GM23248 (cell line): ENCODE results near the gene CEACAM21. TPM values are rescaled to one million over a fixed set of nuclear protein-coding genes. Genes with fewer than 3 reads are reported as not detected.

Experiments used
- DNase-seq: peaks from one replicate; pipeline ENCODE4 v3.0.0-alpha.2; 2015
- H2AFZ ChIP-seq: fragments of 200-600 bp; sonication (generic); 2 replicates; pipeline ENCODE4 v1.6.1; 2016; ENCODE audit warnings: antibody characterized with exemption
- H3F3A ChIP-seq: fragments of 200-600 bp; sonication (generic); 2 replicates; pipeline ENCODE4 v1.6.1; 2016; ENCODE audit warnings: mild to moderate bottlenecking, antibody characterized with exemption, mixed run types; ENCODE audit not compliant: insufficient read depth
- H3K27ac ChIP-seq: fragments of 200-600 bp; sonication (generic); 2 replicates; pipeline ENCODE4 v1.5.1; 2016; ENCODE audit warnings: mild to moderate bottlenecking
- H3K27me3 ChIP-seq: fragments of 200-600 bp; sonication (generic); replicated peaks from 2 replicates; pipeline ENCODE4 v1.6.1; 2016; ENCODE audit warnings: mild to moderate bottlenecking; ENCODE audit not compliant: insufficient read depth
- H3K36me3 ChIP-seq: fragments of 200-600 bp; sonication (generic); 2 replicates; pipeline ENCODE4 v1.6.1; 2016; ENCODE audit warnings: low read depth, mild to moderate bottlenecking
- H3K4me1 ChIP-seq: fragments of 200-600 bp; sonication (generic); 2 replicates; pipeline ENCODE4 v1.6.1; 2016; ENCODE audit warnings: mild to moderate bottlenecking; ENCODE audit not compliant: insufficient read depth
- H3K4me2 ChIP-seq: fragments of 200-600 bp; sonication (generic); one replicate; pipeline ENCODE4 v1.6.1; 2016; ENCODE audit warnings: mild to moderate bottlenecking; ENCODE audit not compliant: unreplicated experiment
- H3K4me3 ChIP-seq: fragments of 200-600 bp; sonication (generic); 2 replicates; pipeline ENCODE4 v1.5.1; 2016; ENCODE audit warnings: mild to moderate bottlenecking
- H3K79me2 ChIP-seq: fragments of 200-600 bp; sonication (generic); 2 replicates; pipeline ENCODE4 v1.6.1; 2016; ENCODE audit warnings: mild to moderate bottlenecking; ENCODE audit not compliant: insufficient read depth
- H3K9ac ChIP-seq: fragments of 200-600 bp; sonication (generic); 2 replicates; pipeline ENCODE4 v1.6.1; 2016; ENCODE audit warnings: mild to moderate bottlenecking
- H3K9me2 ChIP-seq: fragments of 200-600 bp; sonication (generic); 2 replicates; pipeline ENCODE4 v1.6.1; 2016; ENCODE audit warnings: mixed run types, mild to moderate bottlenecking, moderate library complexity; ENCODE audit not compliant: insufficient read depth
- H3K9me3 ChIP-seq: fragments of 200-600 bp; sonication (generic); one replicate; pipeline ENCODE4 v1.6.1; 2017; ENCODE audit warnings: low read depth
- H4K20me1 ChIP-seq: fragments of 200-600 bp; sonication (generic); 2 replicates; pipeline ENCODE4 v1.6.0; 2016; ENCODE audit not compliant: insufficient read depth
- EZH2 ChIP-seq: fragments of 200-600 bp; sonication (generic); IDR thresholded peaks from 2 replicates; pipeline ENCODE4 v1.6.1; 2018; ENCODE audit warnings: antibody characterized with exemption, mild to moderate bottlenecking; ENCODE audit not compliant: insufficient read depth, poor library complexity, severe bottlenecking
- EZH2phosphoT487 ChIP-seq: fragments of 200-600 bp; sonication (generic); IDR thresholded peaks from 2 replicates; pipeline ENCODE4 v1.6.1; 2018; ENCODE audit warnings: antibody characterized with exemption, moderate library complexity, mild to moderate bottlenecking, low read depth; ENCODE audit not compliant: insufficient read depth
- WGBS, 2 experiments: methylation state at CpG; one replicate each; pipeline ENCODE4 v1.1.6; 2015 to 2017; ENCODE audit warnings: low lambda C conversion rate in 2 of 2, low coverage in 1 of 2; ENCODE audit errors: missing lambda C conversion rate in 2 of 2; 5-methylcytosine and 5-hydroxymethylcytosine counted together
- in situ Hi-C: fragments of 300-500 bp; cut with MboI; formaldehyde crosslinking; loops from 2 replicates; pipeline ENCODE4 v1.15.0; 2020
- polyA plus RNA-seq: library from polyadenylated mRNA; unstranded; fragments of >200 nt; fragmentation: Nextera tagmentation; extraction: Ambion mirVana; gene quantifications from 2 replicates; pipeline ENCODE4 v1.2.1, GENCODE V29; 2016
- total RNA-seq: library from RNA; depleted of rRNA; stranded (reverse); fragments of >200 nt; shearing (Covaris generic); gene quantifications from 2 replicates; pipeline ENCODE4 v1.2.3, GENCODE V29; 2014

Gene CEACAM21
- total and polyA plus RNA-seq, 2 experiments from 2014 or later = not detected

- Histone ChIP-seq H3K9me2 (no peaks in the 10 kb centered on the region), H3K27ac (no peak overlapping the region), H3K9ac (no peak overlapping the region), H4K20me1 (no peaks in the 10 kb centered on the region), H2AFZ (no peak overlapping the region), H3K27me3 (peaks cover 74% of the 10 kb centered on the region), H3K79me2 (no peaks in the 10 kb centered on the region), H3K36me3 (no peaks in the 10 kb centered on the region), H3K4me1 (no peaks in the 10 kb centered on the region), H3K4me2 (no peak overlapping the region), H3K9me3 (no peaks in the 10 kb centered on the region), H3K4me3 (no peak overlapping the region), H3F3A (no peaks in the 10 kb centered on the region)
- in situ Hi-C loops = no loop called here
- no peak for DNase-seq
- TF ChIP-seq EZH2phosphoT487 = no peak
- no peak for TF ChIP-seq EZH2
- 7 to 13% methylated on average over 2 of the region's 2 CpGs for WGBS, 2 experiments
These were observed 28.4 kb upstream of the CEACAM21 start for GRCh38 chr19:41547569-41547968.

- Histone ChIP-seq H3K27ac (no peak overlapping the region), H3K9me3 (no peaks in the 10 kb centered on the region), H3K79me2 (no peaks in the 10 kb centered on the region), H3K4me2 (no peak overlapping the region), H2AFZ (no peak overlapping the region), H3K9me2 (no peaks in the 10 kb centered on the region), H3K9ac (no peak overlapping the region), H3K4me1 (no peaks in the 10 kb centered on the region), H3K27me3 (peaks cover 74% of the 10 kb centered on the region), H4K20me1 (no peaks in the 10 kb centered on the region), H3K4me3 (no peak overlapping the region), H3K36me3 (no peaks in the 10 kb centered on the region), H3F3A (no peaks in the 10 kb centered on the region)
- WGBS, 2 experiments = 27 to 37% methylated on average over 4 of the region's 4 CpGs
- in situ Hi-C loops = no loop called here
- no peak for DNase-seq
- TF ChIP-seq EZH2 = no peak
- no peak for TF ChIP-seq EZH2phosphoT487
These were observed 27.9 kb upstream of the CEACAM21 start for GRCh38 chr19:41548047-41548446.

GRCh38 chr19:41548954-41549688 lies 26.8 kb upstream of the CEACAM21 start:
- no peaks in the 10 kb centered on the region for H3K4me1 ChIP-seq
- DNase-seq = no peak
- peaks cover 71% of the 10 kb centered on the region for H3K27me3 ChIP-seq
- H3K27ac ChIP-seq = no peak overlapping the region
- 26 to 29% methylated on average over 9 of the region's 9 CpGs for WGBS, 2 experiments
- no peaks in the 10 kb centered on the region for H3K36me3 ChIP-seq
- no peaks in the 10 kb centered on the region for H3K79me2 ChIP-seq
- no peaks in the 10 kb centered on the region for H4K20me1 ChIP-seq
- in situ Hi-C loops = no loop called here
- no peaks in the 10 kb centered on the region for H3F3A ChIP-seq
- no peak overlapping the region for H2AFZ ChIP-seq
- H3K9me3 ChIP-seq = no peaks in the 10 kb centered on the region
- no peak overlapping the region for H3K4me3 ChIP-seq
- H3K4me2 ChIP-seq = no peak overlapping the region
- H3K9ac ChIP-seq = no peak overlapping the region
- TF ChIP-seq EZH2 = no peak
- no peak for TF ChIP-seq EZH2phosphoT487
- no peaks in the 10 kb centered on the region for H3K9me2 ChIP-seq

GRCh38 chr19:41549884-41550283 lies 26.1 kb upstream of the CEACAM21 start:
- Histone ChIP-seq H3K9ac (no peak overlapping the region), H3K27me3 (peaks cover 76% of the 10 kb centered on the region), H3K4me3 (no peak overlapping the region), H3K4me2 (no peak overlapping the region), H2AFZ (no peak overlapping the region), H3K9me3 (no peaks in the 10 kb centered on the region), H3K79me2 (no peaks in the 10 kb centered on the region), H4K20me1 (no peaks in the 10 kb centered on the region), H3K36me3 (no peaks in the 10 kb centered on the region), H3K27ac (no peak overlapping the region), H3K4me1 (no peaks in the 10 kb centered on the region), H3F3A (no peaks in the 10 kb centered on the region), H3K9me2 (no peaks in the 10 kb centered on the region)
- in situ Hi-C loops = no loop called here
- no peak for DNase-seq
- WGBS, 2 experiments = 57 to 66% methylated on average over 5 of the region's 5 CpGs
- TF ChIP-seq EZH2 (no peak), EZH2phosphoT487 (no peak)
